Measurements from ENCODE around the gene UBE2I. TPM values are rescaled to one million over a fixed set of nuclear protein-coding genes. Genes with fewer than 3 reads are reported as not detected.

UBE2I gene
- total RNA-seq, 1 experiment from 2014 or later, result 212 TPM

DNA sequence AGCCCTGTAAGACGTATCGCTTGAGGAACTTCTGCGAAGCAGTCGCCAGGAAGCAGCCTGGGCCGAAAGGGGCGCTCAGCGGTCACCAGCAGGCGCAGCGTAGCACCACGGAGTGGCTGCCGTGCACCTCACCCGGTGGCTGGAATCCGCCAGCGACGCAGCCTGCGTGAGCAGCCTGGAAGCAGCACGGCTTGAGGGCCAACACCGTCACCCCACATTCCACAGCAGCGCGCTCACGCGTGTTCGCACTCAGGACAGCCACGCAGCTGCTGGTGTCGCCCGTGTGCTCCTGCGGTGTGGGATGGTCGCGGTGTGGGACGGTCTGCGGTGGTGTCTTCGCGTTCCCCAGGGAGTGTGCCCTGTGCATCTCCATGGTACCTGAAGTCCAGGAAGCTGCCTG lies 9.6 kb downstream of the UBE2I start:
- no peak overlapping the region for H3K27ac ChIP-seq (ENCODE audit: low read depth, low read length)
- H4K20me1 ChIP-seq (ENCODE audit: insufficient read depth), result no peaks in the 10 kb centered on the region
- H3K4me2 ChIP-seq (ENCODE audit: low read length), result no peak overlapping the region
- ATAC-seq (no peak), DNase-seq (ENCODE audit: low read depth, low spot score) (no peak)
- no peak overlapping the region for H3K9ac ChIP-seq (ENCODE audit: low read length)
- H3K27me3 ChIP-seq (ENCODE audit: insufficient read depth, low read length), result no peaks in the 10 kb centered on the region
- intact Hi-C loops (cut with micrococcal nuclease), result no loop called here
- H3K36me3 ChIP-seq (ENCODE audit: control insufficient read depth in 1 of 2, insufficient read depth in 2 of 2, low read length in 2 of 2), result peaks cover 62 to 63% of the 10 kb centered on the region in 2 experiments
- CTCF ChIA-PET, result no interaction called here
- TF ChIP-seq, protein P1, sequence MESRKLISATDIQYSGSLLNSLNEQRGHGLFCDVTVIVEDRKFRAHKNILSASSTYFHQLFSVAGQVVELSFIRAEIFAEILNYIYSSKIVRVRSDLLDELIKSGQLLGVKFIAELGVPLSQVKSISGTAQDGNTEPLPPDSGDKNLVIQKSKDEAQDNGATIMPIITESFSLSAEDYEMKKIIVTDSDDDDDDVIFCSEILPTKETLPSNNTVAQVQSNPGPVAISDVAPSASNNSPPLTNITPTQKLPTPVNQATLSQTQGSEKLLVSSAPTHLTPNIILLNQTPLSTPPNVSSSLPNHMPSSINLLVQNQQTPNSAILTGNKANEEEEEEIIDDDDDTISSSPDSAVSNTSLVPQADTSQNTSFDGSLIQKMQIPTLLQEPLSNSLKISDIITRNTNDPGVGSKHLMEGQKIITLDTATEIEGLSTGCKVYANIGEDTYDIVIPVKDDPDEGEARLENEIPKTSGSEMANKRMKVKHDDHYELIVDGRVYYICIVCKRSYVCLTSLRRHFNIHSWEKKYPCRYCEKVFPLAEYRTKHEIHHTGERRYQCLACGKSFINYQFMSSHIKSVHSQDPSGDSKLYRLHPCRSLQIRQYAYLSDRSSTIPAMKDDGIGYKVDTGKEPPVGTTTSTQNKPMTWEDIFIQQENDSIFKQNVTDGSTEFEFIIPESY (IDR thresholded peaks at IDR 0.05; ENCODE audit: extremely low read depth, insufficient replicate concordance, low read length), result no peak
- TF ChIP-seq EZH2phosphoT487 (IDR thresholded peaks at IDR 0.05; ENCODE audit: borderline replicate concordance) (no peak), POLR2A (IDR thresholded peaks at IDR 0.05; ENCODE audit: borderline replicate concordance, extremely low read depth, insufficient read depth, insufficient read length) (no peak), CBX3 (IDR thresholded peaks at IDR 0.05; ENCODE audit: low read depth) (no peak), CEBPB (IDR thresholded peaks at IDR 0.05; ENCODE audit: low read depth) (no peak), EGR1 (IDR thresholded peaks at IDR 0.05; ENCODE audit: low read depth) (no peak), EZH2 (IDR thresholded peaks at IDR 0.05) (no peak), SP1 (IDR thresholded peaks at IDR 0.05; ENCODE audit: low read depth) (no peak), FOSL1 (IDR thresholded peaks at IDR 0.05; ENCODE audit: low read depth) (no peak), ZFX (IDR thresholded peaks at IDR 0.05) (no peak)
- TF ChIP-seq, protein P2, sequence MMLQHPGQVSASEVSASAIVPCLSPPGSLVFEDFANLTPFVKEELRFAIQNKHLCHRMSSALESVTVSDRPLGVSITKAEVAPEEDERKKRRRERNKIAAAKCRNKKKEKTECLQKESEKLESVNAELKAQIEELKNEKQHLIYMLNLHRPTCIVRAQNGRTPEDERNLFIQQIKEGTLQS (IDR thresholded peaks at IDR 0.05), result no peak
- peaks cover 62% of the 10 kb centered on the region for H3K79me2 ChIP-seq (ENCODE audit: insufficient read depth, low read length)
- H3K9me2 ChIP-seq (ENCODE audit: insufficient read depth), result no peaks in the 10 kb centered on the region
- no TSS peak for BruUV-seq (replicated peaks)
- H3K4me3 ChIP-seq (replicated peaks in 1 of 2; ENCODE audit: low read depth in 1 of 2, low read length in 2 of 2), result no peak overlapping the region
- no peaks in the 10 kb centered on the region for H3K4me1 ChIP-seq (ENCODE audit: control insufficient read depth in 1 of 2, insufficient read depth in 2 of 2, low read length in 2 of 2)
- RAD21 ChIA-PET (ENCODE audit: low non-redundant PET in 1 of 2, low total read pairs in 2 of 2, uncharacterized antibody in 2 of 2, unreplicated experiment in 2 of 2), result no interaction called here
- no peak overlapping the region for H2AFZ ChIP-seq (ENCODE audit: low read depth, low read length, poor library complexity, severe bottlenecking)
- POLR2A ChIA-PET, result no interaction called here
- no peaks in the 10 kb centered on the region for H3K9me3 ChIP-seq (ENCODE audit: control insufficient read depth in 1 of 2, insufficient read depth in 1 of 2, low read depth in 1 of 2, low read length in 2 of 2)

Measured in HCT116 (cell line).